Measurements from ENCODE around the gene SRPX2. TPM values are rescaled to one million over a fixed set of nuclear protein-coding genes. Genes with fewer than 3 reads are reported as not detected.

SRPX2 gene
- total RNA-seq, 1 donor from 2014 or later = 39.3 TPM

- no peak overlapping the region for H3K27ac ChIP-seq (ENCODE audit: low read depth, low read length)
- H3K4me1 ChIP-seq (ENCODE audit: insufficient read depth, low read length) = no peaks in the 10 kb centered on the region
- H3K79me2 ChIP-seq (ENCODE audit: insufficient read depth, low read length) = peaks cover 4% of the 10 kb centered on the region
- no peak overlapping the region for H3K27ac Mint-ChIP-seq (ENCODE audit: unreplicated experiment)
- H3K9me3 ChIP-seq (ENCODE audit: insufficient read depth, low read depth, low read length) = no peaks in the 10 kb centered on the region
- H3K4me3 Mint-ChIP-seq (ENCODE audit: unreplicated experiment) = peak overlapping the region; percentile 94
- H4K20me1 ChIP-seq (ENCODE audit: insufficient read depth, low read length) = no peaks in the 10 kb centered on the region
- H3K9me3 Mint-ChIP-seq (ENCODE audit: unreplicated experiment) = no peaks in the 10 kb centered on the region
- peak overlapping the region; percentile 93 for H3K9ac ChIP-seq (ENCODE audit: low read length)
- no peaks in the 10 kb centered on the region for H3K36me3 Mint-ChIP-seq (ENCODE audit: low read depth, unreplicated experiment)
- H3K36me3 ChIP-seq (ENCODE audit: insufficient read depth, low read length) = peaks cover 7% of the 10 kb centered on the region
- FAIRE-seq = peak; percentile 54
- H3K4me3 ChIP-seq (ENCODE audit: insufficient read depth, low read depth, low read length) = no peak overlapping the region
- DNase-seq (ENCODE audit: low read depth) = no peak
- peak overlapping the region; percentile 94 for H3K4me2 ChIP-seq (ENCODE audit: low read length)
- no peaks in the 10 kb centered on the region for H3K27me3 Mint-ChIP-seq (ENCODE audit: low read depth, unreplicated experiment)
- no peak overlapping the region for H2AFZ ChIP-seq (ENCODE audit: low read depth, low read length)
- TF ChIP-seq CTCF (IDR thresholded peaks at IDR 0.05; ENCODE audit: insufficient read depth, low read depth, low read length) (no peak), EZH2 (IDR thresholded peaks at IDR 0.05; ENCODE audit: insufficient read depth, low read length) (no peak)
- H3K4me1 Mint-ChIP-seq (ENCODE audit: low read depth, unreplicated experiment) = peaks cover 1% of the 10 kb centered on the region
- no peaks in the 10 kb centered on the region for H3K27me3 ChIP-seq (ENCODE audit: insufficient read depth, low read length)
These were observed 9.0 kb upstream of the SRPX2 start for GRCh38 chrX:100635040-100635439.

GRCh38 chrX:100635989-100636320 is 8.0 kb upstream of the SRPX2 start:
- H3K36me3 Mint-ChIP-seq (ENCODE audit: low read depth, unreplicated experiment) = no peaks in the 10 kb centered on the region
- peak overlapping the region; percentile 93 for H3K9ac ChIP-seq (ENCODE audit: low read length)
- no peak for DNase-seq (ENCODE audit: low read depth)
- H3K36me3 ChIP-seq (ENCODE audit: insufficient read depth, low read length) = peaks cover 7% of the 10 kb centered on the region
- H3K4me1 ChIP-seq (ENCODE audit: insufficient read depth, low read length) = no peaks in the 10 kb centered on the region
- peak overlapping the region; percentile 93 for H3K27ac Mint-ChIP-seq (ENCODE audit: unreplicated experiment)
- H3K4me1 Mint-ChIP-seq (ENCODE audit: low read depth, unreplicated experiment) = peaks cover 1% of the 10 kb centered on the region
- no peak for TF ChIP-seq CTCF (IDR thresholded peaks at IDR 0.05; ENCODE audit: insufficient read depth, low read depth, low read length)
- TF ChIP-seq EZH2 (IDR thresholded peaks at IDR 0.05; ENCODE audit: insufficient read depth, low read length) = no peak
- no peaks in the 10 kb centered on the region for H4K20me1 ChIP-seq (ENCODE audit: insufficient read depth, low read length)
- H3K4me2 ChIP-seq (ENCODE audit: low read length) = peak overlapping the region; percentile 94
- peak overlapping the region; percentile 80 for H3K4me3 ChIP-seq (ENCODE audit: insufficient read depth, low read depth, low read length)
- H3K27me3 ChIP-seq (ENCODE audit: insufficient read depth, low read length) = no peaks in the 10 kb centered on the region
- no peaks in the 10 kb centered on the region for H3K9me3 ChIP-seq (ENCODE audit: insufficient read depth, low read depth, low read length)
- H2AFZ ChIP-seq (ENCODE audit: low read depth, low read length) = peak overlapping the region; percentile 85
- H3K27ac ChIP-seq (ENCODE audit: low read depth, low read length) = peak overlapping the region; percentile 53
- H3K4me3 Mint-ChIP-seq (ENCODE audit: unreplicated experiment) = peak overlapping the region; percentile 94
- no peaks in the 10 kb centered on the region for H3K27me3 Mint-ChIP-seq (ENCODE audit: low read depth, unreplicated experiment)
- peak; percentile 80 for FAIRE-seq
- no peaks in the 10 kb centered on the region for H3K9me3 Mint-ChIP-seq (ENCODE audit: unreplicated experiment)
- H3K79me2 ChIP-seq (ENCODE audit: insufficient read depth, low read length) = peaks cover 4% of the 10 kb centered on the region

GRCh38 chrX:100636321-100636991 is 7.5 kb upstream of the SRPX2 start, which contains the start of gene TSPAN6:
TSPAN6 (minus strand) TSS chrX:100636806; CDS start chrX:100636694, 112 bp downstream.
- Mint-ChIP-seq H3K27me3 (ENCODE audit: low read depth, unreplicated experiment) (no peaks in the 10 kb centered on the region), H3K4me3 (ENCODE audit: unreplicated experiment) (peak within 1 kb of the TSS; percentile 94), H3K9me3 (ENCODE audit: unreplicated experiment) (no peaks in the 10 kb centered on the region), H3K27ac (ENCODE audit: unreplicated experiment) (peak within 1 kb of the TSS; percentile 93), H3K4me1 (ENCODE audit: low read depth, unreplicated experiment) (peaks cover 1% of the 10 kb centered on the region), H3K36me3 (ENCODE audit: low read depth, unreplicated experiment) (no peaks in the 10 kb centered on the region)
- TF ChIP-seq EZH2 (IDR thresholded peaks at IDR 0.05; ENCODE audit: insufficient read depth, low read length) = no peak
- peak; percentile 43 for TF ChIP-seq CTCF (IDR thresholded peaks at IDR 0.05; ENCODE audit: insufficient read depth, low read depth, low read length)
- Histone ChIP-seq H2AFZ (ENCODE audit: low read depth, low read length) (peak within 1 kb of the TSS; percentile 85), H3K36me3 (ENCODE audit: insufficient read depth, low read length) (peaks cover 7% of the 10 kb centered on the region), H3K9ac (ENCODE audit: low read length) (peak within 1 kb of the TSS; percentile 93), H3K79me2 (ENCODE audit: insufficient read depth, low read length) (peaks cover 4% of the 10 kb centered on the region), H3K9me3 (ENCODE audit: insufficient read depth, low read depth, low read length) (no peaks in the 10 kb centered on the region), H3K27ac (ENCODE audit: low read depth, low read length) (peak within 1 kb of the TSS; percentile 53), H4K20me1 (ENCODE audit: insufficient read depth, low read length) (no peaks in the 10 kb centered on the region), H3K4me2 (ENCODE audit: low read length) (peak within 1 kb of the TSS; percentile 94), H3K4me3 (ENCODE audit: insufficient read depth, low read depth, low read length) (peak within 1 kb of the TSS; percentile 80), H3K27me3 (ENCODE audit: insufficient read depth, low read length) (no peaks in the 10 kb centered on the region), H3K4me1 (ENCODE audit: insufficient read depth, low read length) (no peaks in the 10 kb centered on the region)
- DNase-seq (ENCODE audit: low read depth) (peak; percentile 72), FAIRE-seq (peak; percentile 100)
